WTC11 (cell line): ENCODE measurements around the gene CPD. TPM values are rescaled to one million over a fixed set of nuclear protein-coding genes. Genes with fewer than 3 reads are reported as not detected.

Source experiments
- AFF4 ChIP-seq: sonication (generic); formaldehyde crosslinking; IDR thresholded peaks from 2 replicates; pipeline ENCODE4 v1.8.1; 2023; ENCODE audit warnings: mild to moderate bottlenecking, missing genetic modification reagents, borderline replicate concordance
- ARID4B ChIP-seq: sonication (generic); formaldehyde crosslinking; IDR thresholded peaks from 2 replicates; pipeline ENCODE4 v1.8.0; 2023; ENCODE audit warnings: missing genetic modification reagents, mild to moderate bottlenecking, borderline replicate concordance
- ATF6 ChIP-seq: sonication (generic); formaldehyde crosslinking; IDR thresholded peaks from 2 replicates; pipeline ENCODE4 v1.8.1; 2023; ENCODE audit warnings: mild to moderate bottlenecking, missing genetic modification reagents
- CREB1 ChIP-seq: sonication (generic); formaldehyde crosslinking; IDR thresholded peaks from 2 replicates; pipeline ENCODE4 v1.8.0; 2023; ENCODE audit warnings: mild to moderate bottlenecking, missing genetic modification reagents
- CREM ChIP-seq: sonication (generic); formaldehyde crosslinking; IDR thresholded peaks from 2 replicates; pipeline ENCODE4 v1.8.1; 2022; ENCODE audit warnings: mild to moderate bottlenecking, missing genetic modification reagents, moderate library complexity
- E2F4 ChIP-seq: sonication (generic); formaldehyde crosslinking; IDR thresholded peaks from 2 replicates; pipeline ENCODE4 v1.8.1; 2022; ENCODE audit warnings: low read depth, mild to moderate bottlenecking, moderate library complexity, missing genetic modification reagents, borderline replicate concordance
- HMGXB4 ChIP-seq: sonication (generic); formaldehyde crosslinking; IDR thresholded peaks from 2 replicates; pipeline ENCODE4 v1.8.1; 2023; ENCODE audit warnings: mild to moderate bottlenecking, moderate library complexity, missing genetic modification reagents
- IRF2 ChIP-seq: sonication (generic); formaldehyde crosslinking; IDR thresholded peaks from 2 replicates; pipeline ENCODE4 v1.8.0; 2022; ENCODE audit warnings: low read depth, missing genetic modification reagents, borderline replicate concordance
- JAZF1 ChIP-seq: fragments of 250-450 bp; sonication (Bioruptor Pico); IDR thresholded peaks from 2 replicates; pipeline ENCODE4 v1.9.0; 2021; ENCODE audit warnings: moderate library complexity, mild to moderate bottlenecking, inconsistent platforms
- MLX ChIP-seq: sonication (generic); formaldehyde crosslinking; IDR thresholded peaks from 2 replicates; pipeline ENCODE4 v1.8.1; 2023; ENCODE audit warnings: mild to moderate bottlenecking, missing genetic modification reagents, moderate library complexity
- NFYB ChIP-seq: sonication (generic); formaldehyde crosslinking; conservative IDR thresholded peaks from 2 replicates; pipeline ENCODE4 v1.8.0; 2022; ENCODE audit warnings: low read depth, missing genetic modification reagents
- RELA ChIP-seq: sonication (generic); formaldehyde crosslinking; IDR thresholded peaks from 2 replicates; pipeline ENCODE4 v1.8.1; 2022; ENCODE audit warnings: missing genetic modification reagents, mild to moderate bottlenecking, borderline replicate concordance
- RORB ChIP-seq: fragments of 250-450 bp; sonication (Bioruptor Pico); IDR thresholded peaks from 2 replicates; pipeline ENCODE4 v1.9.0; 2021; ENCODE audit warnings: mild to moderate bottlenecking
- TEAD1 ChIP-seq: sonication (generic); formaldehyde crosslinking; IDR thresholded peaks from 2 replicates; pipeline ENCODE4 v1.8.0; 2022; ENCODE audit warnings: mild to moderate bottlenecking, missing genetic modification reagents
- USF1 ChIP-seq: sonication (generic); formaldehyde crosslinking; IDR thresholded peaks from 2 replicates; pipeline ENCODE4 v1.8.0; 2022; ENCODE audit warnings: mild to moderate bottlenecking, missing genetic modification reagents
- USF2 ChIP-seq: sonication (generic); formaldehyde crosslinking; IDR thresholded peaks from 2 replicates; pipeline ENCODE4 v1.8.1; 2023; ENCODE audit warnings: mild to moderate bottlenecking, missing genetic modification reagents, moderate library complexity
- ZNF121 ChIP-seq: sonication (generic); formaldehyde crosslinking; IDR thresholded peaks from 2 replicates; pipeline ENCODE4 v1.8.0; 2023; ENCODE audit warnings: missing genetic modification reagents
- ZNF423 ChIP-seq: fragments of 250-450 bp; sonication (Bioruptor Pico); IDR thresholded peaks from 2 replicates; pipeline ENCODE4 v2.1.2; 2022; ENCODE audit warnings: mild to moderate bottlenecking, moderate library complexity
- ZNF512 ChIP-seq: sonication (generic); formaldehyde crosslinking; IDR thresholded peaks from 2 replicates; pipeline ENCODE4 v1.8.1; 2022; ENCODE audit warnings: missing genetic modification reagents, borderline replicate concordance
- total RNA-seq: library from RNA; stranded (reverse); gene quantifications from 3 replicates; pipeline ENCODE4 v1.2.3, GENCODE V29; 2021

The CPD gene
- total RNA-seq, 1 experiment from 2014 or later = 36.1 TPM

- TF ChIP-seq RELA (CRISPR knock-in tag) (no peak), IRF2 (CRISPR knock-in tag) (no peak), CREM (CRISPR knock-in tag) (peak; percentile 86), ZNF512 (no peak), USF2 (no peak), MLX (CRISPR knock-in tag) (no peak), ZNF121 (CRISPR knock-in tag) (no peak), USF1 (CRISPR knock-in tag) (peak; percentile 54; the same call in 1 of the 2 replicates), JAZF1 (no peak), CREB1 (CRISPR knock-in tag) (0 out of 2 replicates have a peak, but pooled peaks have one; percentile 48), ARID4B (CRISPR knock-in tag) (peak; percentile 89), ATF6 (CRISPR knock-in tag) (0 out of 2 replicates have a peak, but pooled peaks have one; percentile 57), E2F4 (no peak), HMGXB4 (peak; percentile 85), AFF4 (CRISPR knock-in tag) (no peak), NFYB (CRISPR knock-in tag) (no peak), ZNF423 (CRISPR knock-in tag) (no peak), TEAD1 (CRISPR knock-in tag) (peak; percentile 92), RORB (CRISPR knock-in tag) (no peak)
These were observed 98.5 kb downstream of the CPD start, which contains the start of gene GOSR1 (continued) for GRCh38 chr17:30477083-30477773.
